ENCODE data around the gene COL16A1.

COL16A1 gene

GRCh38 chr1:31703431-31704270 is at the start of gene COL16A1:
COL16A1 (minus strand) TSS chr1:31704017; CDS start chr1:31702193, 1,824 bp downstream.
- DNase-seq = peak in 48 of 56 donors; percentile 13 to 82 (median 44)

DNA sequence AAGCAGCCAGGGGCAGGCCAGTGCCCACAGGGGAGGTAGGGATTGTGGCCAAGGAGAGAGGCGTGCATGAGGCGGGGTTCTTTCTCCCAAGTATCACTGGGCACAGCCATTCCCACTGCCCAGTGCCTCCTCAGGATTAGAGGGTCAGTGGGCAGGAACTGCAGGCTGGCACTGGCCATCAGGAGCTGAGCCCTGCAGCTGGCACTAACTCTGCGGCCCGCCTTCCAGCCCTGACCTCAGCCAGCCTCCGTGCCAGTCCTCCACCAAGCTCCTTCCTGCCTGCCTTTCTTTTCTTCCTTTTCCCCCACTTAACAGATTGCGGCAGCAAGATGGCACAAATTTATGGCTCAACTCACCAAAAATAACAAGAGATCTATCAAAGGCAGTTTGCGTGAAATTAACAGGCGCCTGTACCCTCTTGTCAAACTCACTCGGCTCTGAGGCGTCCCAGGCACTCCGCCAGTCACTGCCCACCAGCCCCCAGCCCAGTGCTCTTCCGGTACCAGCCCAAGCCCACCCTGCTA is 49.2 kb upstream of the COL16A1 start:
- peak in 37 of 56 donors; percentile 9 to 80 (median 45) for DNase-seq

DNA sequence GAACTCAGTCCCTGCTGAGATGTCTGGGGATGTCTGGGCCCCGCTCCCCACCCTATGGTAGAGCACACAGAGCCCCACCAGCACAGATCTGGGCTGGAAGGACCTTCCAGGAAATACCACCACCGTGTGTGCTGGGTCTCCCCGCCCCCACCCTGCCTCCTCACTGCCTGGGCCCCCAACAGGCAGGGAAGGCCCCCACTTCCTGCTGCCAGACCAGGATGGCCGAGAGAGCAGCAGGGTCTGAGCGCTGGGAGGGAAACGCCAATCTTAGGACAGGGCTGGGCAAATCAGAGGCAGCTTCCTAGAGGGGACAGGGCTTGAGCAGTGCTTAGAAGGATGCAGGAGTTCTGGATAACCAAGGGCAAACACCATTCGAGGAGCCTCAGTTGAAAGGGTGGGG is 48.4 kb upstream of the COL16A1 start:
- no peak for DNase-seq

DNA sequence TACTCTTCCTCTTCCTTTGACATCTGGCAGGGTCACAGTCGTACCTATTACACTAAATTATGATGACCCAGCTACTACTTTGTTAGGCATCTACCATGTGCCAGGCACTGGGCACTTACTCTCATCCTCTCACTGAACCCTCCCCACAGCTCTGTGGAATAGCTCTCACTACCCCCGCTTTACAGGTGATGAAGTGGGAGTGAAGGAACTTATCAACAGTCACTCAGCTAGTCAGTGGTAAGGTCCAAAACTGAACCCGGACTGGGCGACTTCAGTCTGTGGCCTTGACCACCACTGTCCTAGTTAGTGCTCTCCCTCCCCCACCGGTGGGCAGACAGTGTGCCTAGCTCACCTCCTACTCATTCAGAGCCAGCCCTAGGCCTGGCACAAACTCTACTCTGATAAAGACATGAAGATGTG is 48.0 kb upstream of the COL16A1 start:
- no peak for DNase-seq

DNA sequence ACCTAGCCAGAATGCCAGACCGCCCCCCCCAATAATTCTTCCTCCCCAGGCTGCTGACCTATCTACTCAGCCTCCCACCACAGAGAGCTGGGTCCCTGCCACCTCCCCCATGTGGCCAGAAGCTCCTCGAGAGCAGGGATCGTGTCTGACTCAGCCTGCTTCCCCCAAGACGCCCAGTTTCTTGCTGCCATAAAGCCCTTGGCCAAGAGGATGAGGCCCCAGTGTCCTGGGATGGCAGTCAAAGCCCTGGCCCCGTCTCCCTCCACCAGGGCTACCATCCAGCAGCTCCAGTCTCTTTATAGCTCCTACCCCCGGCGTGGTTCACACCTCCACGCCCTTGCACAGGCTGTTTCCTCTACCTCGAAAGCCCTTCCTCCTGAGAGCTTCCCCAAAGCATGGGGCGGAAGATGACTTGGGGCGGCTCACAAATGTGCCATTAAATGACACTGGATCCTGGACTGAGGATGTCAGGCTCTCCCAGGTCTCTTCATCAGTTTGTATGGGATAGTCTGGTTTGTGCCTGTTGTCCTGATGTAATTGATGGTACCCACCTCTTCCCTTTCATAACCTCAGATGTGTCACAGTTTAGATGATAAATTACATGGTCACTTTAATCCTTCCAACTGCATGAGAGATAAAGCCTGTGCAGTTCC is 47.2 kb upstream of the COL16A1 start:
- peak in 3 of 56 donors; percentile 11 to 22 (median 14) for DNase-seq

- DNase-seq = no peak
These were observed 46.2 kb upstream of the COL16A1 start for GRCh38 chr1:31749785-31750735.

- DNase-seq = no peak
These were observed 44.5 kb upstream of the COL16A1 start for GRCh38 chr1:31748365-31748764.

- DNase-seq = no peak
These were observed 43.5 kb upstream of the COL16A1 start for GRCh38 chr1:31747304-31747703.

DNA sequence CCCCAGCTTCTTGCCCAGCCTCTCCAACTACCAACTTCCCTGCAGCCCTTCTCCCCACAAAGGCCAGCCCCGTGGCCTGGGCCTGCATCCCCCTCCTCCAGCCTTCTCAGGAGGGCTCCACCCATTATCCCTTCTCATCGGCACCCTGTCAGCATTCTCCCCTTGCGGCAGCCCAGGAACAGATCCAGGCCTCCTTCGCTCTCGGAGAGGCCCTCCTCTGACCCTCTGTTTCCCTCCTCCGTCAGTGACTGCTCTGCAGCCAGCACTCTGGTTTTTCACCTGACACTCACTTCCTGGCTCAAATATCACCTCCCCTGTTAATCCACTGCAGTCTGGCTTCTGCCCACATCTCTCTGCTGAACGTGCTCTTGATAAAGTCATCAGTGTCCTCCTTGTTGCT is 42.9 kb upstream of the COL16A1 start:
- DNase-seq = no peak

GRCh38 chr1:31745946-31746670 is 42.3 kb upstream of the COL16A1 start:
- peak in 16 of 56 donors; percentile 10 to 76 (median 32) for DNase-seq

DNA sequence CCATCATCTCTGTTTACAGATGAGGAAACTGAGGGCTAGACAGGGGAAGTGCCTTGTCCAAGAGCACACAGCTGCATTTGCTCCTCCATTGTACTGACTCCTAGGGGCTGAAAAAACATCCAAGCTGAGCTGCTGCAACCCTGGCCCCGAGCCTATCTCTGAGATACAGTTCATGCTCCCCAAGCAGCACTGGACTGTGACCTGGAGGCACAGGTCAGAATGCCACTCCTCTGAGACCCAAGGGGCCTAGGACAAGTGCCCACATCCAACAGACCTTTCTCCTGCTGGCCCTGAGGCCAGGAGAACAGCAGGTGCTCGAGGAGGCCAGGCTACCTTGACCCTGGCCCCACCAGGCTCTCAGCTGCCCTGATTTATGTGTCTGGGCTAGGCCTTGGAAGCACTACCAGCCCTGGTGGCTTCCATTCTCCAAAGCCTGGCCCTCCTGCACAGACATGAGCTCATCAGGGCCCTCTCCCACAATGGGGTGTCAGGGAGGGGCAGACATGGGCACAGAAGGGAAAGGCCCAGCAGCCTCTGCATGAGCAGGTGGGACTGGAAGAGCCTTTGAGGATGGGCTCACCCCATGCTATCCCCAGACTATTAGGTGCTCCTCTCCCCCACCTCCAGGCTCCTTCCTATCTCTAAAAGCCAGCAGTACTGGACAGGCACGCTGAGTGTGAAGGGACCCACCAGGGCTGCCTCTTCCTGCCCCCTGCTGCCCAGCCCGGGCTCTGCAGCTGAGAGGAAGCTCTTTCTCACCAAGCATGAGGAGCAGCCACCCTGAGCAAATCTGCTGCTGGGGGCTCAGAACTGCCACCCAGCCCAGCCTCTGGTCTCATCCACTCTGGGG is 41.5 kb upstream of the COL16A1 start:
- DNase-seq = peak in 39 of 56 donors; percentile 17 to 77 (median 40)

- no peak for DNase-seq
These were observed 40.5 kb upstream of the COL16A1 start for GRCh38 chr1:31744165-31744888.

DNA sequence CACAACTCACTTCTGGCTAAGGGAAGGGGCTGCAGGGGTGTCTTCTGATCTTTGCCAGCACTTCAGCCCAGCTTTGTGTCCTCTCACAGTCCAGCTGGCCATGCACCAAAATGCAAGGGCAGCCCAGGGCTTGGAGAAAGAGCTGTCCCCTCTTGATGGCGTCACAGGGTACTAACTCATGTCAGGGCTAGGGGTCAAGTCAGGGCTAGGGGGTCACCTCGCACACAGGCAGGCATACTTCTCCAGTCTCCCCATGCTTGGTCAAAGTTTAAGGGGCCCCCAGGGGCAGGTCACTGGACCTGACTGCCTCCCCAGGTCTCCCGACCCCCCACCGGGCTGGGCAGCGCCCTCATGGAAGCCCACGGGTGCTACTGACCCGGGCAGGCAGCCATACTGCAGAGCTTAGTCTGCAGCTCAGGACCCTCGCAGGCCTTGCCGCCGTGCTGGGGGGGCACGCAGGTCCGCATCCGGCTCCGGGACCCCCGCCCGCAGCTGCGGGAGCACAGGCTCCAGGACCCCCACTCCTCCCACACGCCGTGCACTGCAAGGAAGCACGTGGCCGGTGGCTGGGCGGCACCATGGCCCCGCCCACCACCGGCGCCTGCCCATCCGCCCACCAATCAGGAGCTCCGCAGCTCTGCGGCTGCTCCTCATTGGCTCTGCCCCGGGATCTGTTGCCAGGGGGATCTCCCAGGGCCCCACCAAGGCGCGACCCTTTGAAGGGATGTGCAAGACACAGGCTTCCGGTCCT is 38.8 kb upstream of the COL16A1 start:
- DNase-seq = no peak

GRCh38 chr1:31739346-31739745 is 35.5 kb upstream of the COL16A1 start:
- DNase-seq = no peak

- peak in 19 of 56 donors; percentile 12 to 68 (median 34) for DNase-seq
These were observed 32.9 kb upstream of the COL16A1 start for GRCh38 chr1:31736675-31737074.

GRCh38 chr1:31735571-31735970 is 31.8 kb upstream of the COL16A1 start:
- DNase-seq = no peak

GRCh38 chr1:31734582-31735107 is 30.8 kb upstream of the COL16A1 start:
- no peak for DNase-seq

Data from amygdala (tissue), 56 donors.